GM10248 (cell line): ENCODE results near the gene RNF13.

Source experiments
- CTCF ChIA-PET: fragments of 300-600 bp; sonication (Branson Sonifier 250); formaldehyde crosslinking; extraction: SDS; loops from one replicate; lab custom pipeline; 2021; ENCODE audit warnings: antibody characterized with exemption; lab: Yijun Ruan, JAX
- POLR2A ChIA-PET: fragments of 350-650 bp; sonication (Branson Sonifier 250); formaldehyde crosslinking; extraction: SDS; loops from one replicate; lab custom pipeline; 2020; ENCODE audit warnings: antibody characterized with exemption; lab: Yijun Ruan, JAX
- DNase-seq: peaks from one replicate; pipeline ENCODE4 v3.0.0; 2012; ENCODE audit errors: extremely low spot score
- TF ChIP-seq, protein P1 (sequence below): IDR thresholded peaks from 2 replicates; pipeline ENCODE4 v1.5.1; 2012; ENCODE audit warnings: mild to moderate bottlenecking, low read depth; ENCODE audit errors: extremely low read depth, missing control alignments, control extremely low read depth

Gene RNF13

GRCh38 chr3:149860881-149861280 lies 47.9 kb downstream of the RNF13 start:
- TF ChIP-seq, protein P1, sequence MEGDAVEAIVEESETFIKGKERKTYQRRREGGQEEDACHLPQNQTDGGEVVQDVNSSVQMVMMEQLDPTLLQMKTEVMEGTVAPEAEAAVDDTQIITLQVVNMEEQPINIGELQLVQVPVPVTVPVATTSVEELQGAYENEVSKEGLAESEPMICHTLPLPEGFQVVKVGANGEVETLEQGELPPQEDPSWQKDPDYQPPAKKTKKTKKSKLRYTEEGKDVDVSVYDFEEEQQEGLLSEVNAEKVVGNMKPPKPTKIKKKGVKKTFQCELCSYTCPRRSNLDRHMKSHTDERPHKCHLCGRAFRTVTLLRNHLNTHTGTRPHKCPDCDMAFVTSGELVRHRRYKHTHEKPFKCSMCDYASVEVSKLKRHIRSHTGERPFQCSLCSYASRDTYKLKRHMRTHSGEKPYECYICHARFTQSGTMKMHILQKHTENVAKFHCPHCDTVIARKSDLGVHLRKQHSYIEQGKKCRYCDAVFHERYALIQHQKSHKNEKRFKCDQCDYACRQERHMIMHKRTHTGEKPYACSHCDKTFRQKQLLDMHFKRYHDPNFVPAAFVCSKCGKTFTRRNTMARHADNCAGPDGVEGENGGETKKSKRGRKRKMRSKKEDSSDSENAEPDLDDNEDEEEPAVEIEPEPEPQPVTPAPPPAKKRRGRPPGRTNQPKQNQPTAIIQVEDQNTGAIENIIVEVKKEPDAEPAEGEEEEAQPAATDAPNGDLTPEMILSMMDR: no peak
- CTCF ChIA-PET: no interaction called here
- POLR2A ChIA-PET: no interaction called here
- no peak for DNase-seq

DNA sequence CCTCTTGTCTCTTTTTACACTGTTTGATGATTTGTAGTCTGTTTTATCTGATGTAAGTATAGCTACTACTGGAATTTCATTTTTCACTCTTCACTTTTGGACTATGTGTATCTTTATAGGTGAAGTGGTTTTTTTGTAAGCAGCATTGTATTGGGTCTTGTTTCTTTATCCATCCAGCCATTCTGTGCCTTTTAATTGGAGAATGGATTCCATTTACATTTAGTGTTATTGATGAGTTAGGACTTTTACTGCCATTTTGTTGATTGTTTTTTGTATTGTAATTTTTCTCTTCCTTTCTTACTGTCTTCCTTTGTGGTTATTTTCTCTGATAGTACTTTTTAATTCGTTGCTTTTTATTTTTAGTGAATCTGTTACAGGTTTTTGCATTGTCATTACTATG lies 54.5 kb downstream of the RNF13 start:
- no peak for DNase-seq
- TF ChIP-seq, protein P1: no peak
- POLR2A ChIA-PET: no interaction called here
- CTCF ChIA-PET: interaction anchor here (1.2 to 1.6 kb wide), 2 partner anchors 22 to 150 kb away, joined by 3 read pairs; no protein-coding TSS in a partner anchor

- POLR2A ChIA-PET: no interaction called here
- no peak for DNase-seq
- TF ChIP-seq, protein P1: no peak
- CTCF ChIA-PET: no interaction called here
Measured at GRCh38 chr3:149871855-149872254, 58.8 kb downstream of the RNF13 start.

- POLR2A ChIA-PET: no interaction called here
- no peak for DNase-seq
- CTCF ChIA-PET: interaction anchor here (1.1 kb wide), 1 partner anchor 15 kb away, joined by 3 read pairs; no protein-coding TSS in a partner anchor
- TF ChIP-seq, protein P1: no peak
Measured at GRCh38 chr3:149872589-149872988, 59.6 kb downstream of the RNF13 start.

DNA sequence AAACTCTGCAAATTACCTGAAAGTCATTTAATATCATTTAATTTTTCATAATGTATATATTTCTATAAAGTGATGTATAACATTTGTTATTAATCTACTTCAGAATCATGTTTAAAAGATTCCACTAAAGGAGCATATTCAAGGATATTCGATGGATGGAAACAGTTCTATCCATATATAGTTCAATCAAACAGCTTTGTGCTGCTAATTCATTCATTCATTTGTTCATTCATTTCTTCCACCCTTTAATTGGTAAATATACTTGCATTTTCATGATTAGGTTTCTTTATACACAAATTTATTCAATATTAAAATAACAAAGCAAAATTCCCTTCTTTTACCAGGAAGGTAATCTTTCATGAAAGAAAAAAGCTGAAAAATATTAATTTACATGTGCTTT lies 64.7 kb downstream of the RNF13 start:
- ChIA-PET POLR2A (no interaction called here), CTCF (no interaction called here)
- no peak for DNase-seq
- TF ChIP-seq, protein P1: no peak

- DNase-seq: peak; percentile 10
- TF ChIP-seq, protein P1: peak; percentile 27
- POLR2A ChIA-PET: no interaction called here
- CTCF ChIA-PET: interaction anchor here (0.8 to 2.1 kb wide), 23 partner anchors 8 to 341 kb away, joined by 3 to 11 read pairs (median 4); no protein-coding TSS in a partner anchor
Measured at GRCh38 chr3:149879872-149880271, 66.9 kb downstream of the RNF13 start.
